Fibroblast of skin of abdomen (primary cell): ENCODE data around the gene SYNPO2L.
"Not testable (repeated sequence)": the region's sequence is repeated elsewhere in the genome, so short reads cannot be mapped to it uniquely, and the experiment has no call there.

Experiments
- DNase-seq: peaks from one replicate; pipeline ENCODE4 v3.0.0-alpha.2; 2013

Gene SYNPO2L

GRCh38 chr10:73620974-73621373 lies 34.9 kb downstream of the SYNPO2L start:
- not testable (repeated sequence) for DNase-seq

- DNase-seq, result not testable (repeated sequence)
Observed at GRCh38 chr10:73617143-73617542, 38.7 kb downstream of the SYNPO2L start.

DNA sequence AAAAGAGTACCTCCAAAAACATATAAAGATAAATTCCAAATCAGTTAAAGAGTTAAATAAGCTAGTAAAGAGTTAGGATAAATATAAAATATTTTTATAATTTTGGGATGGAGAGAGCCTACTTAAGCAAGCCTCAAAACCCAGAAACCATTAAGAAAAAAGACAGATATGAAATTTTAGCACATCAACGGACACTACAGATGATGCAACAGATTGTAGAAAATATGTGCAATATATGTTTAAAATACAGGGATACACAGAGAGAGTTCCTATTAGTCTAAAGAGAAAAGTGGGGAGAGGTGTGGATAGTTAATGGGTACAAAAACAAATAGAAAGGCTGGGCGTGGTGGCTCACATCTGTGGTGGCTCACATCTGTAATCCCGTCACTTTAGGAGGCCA lies 41.1 kb downstream of the SYNPO2L start:
- DNase-seq, result no peak

DNA sequence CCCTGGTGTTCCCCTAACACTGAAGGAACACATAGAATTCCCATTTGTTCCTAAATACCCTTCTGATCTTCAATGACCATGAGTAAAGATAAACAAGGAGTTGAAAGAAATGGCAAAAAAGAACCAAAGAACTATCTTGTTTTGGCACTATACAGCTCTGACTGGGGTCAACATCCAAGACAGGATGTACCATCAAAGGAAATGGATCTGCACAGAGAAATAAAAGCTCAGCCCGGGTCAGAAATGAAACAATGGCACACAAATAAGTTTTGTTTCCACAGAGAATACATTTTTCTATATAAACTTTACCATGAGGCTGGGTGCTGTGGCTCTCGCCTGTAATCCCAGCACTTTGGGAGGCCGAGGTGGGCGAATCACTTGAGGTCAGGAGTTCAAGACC lies 46.7 kb downstream of the SYNPO2L start:
- DNase-seq, result no peak

GRCh38 chr10:73601486-73601921 lies 54.3 kb downstream of the SYNPO2L start:
- DNase-seq, result no peak

- DNase-seq, result no peak
Observed at GRCh38 chr10:73597346-73597745, 58.5 kb downstream of the SYNPO2L start.
